ENCODE measurements around the gene RBM47. TPM values are rescaled to one million over a fixed set of nuclear protein-coding genes. Genes with fewer than 3 reads are reported as not detected.
"Not testable (repeated sequence)": the region's sequence is repeated elsewhere in the genome, so short reads cannot be mapped to it uniquely, and the experiment has no call there.

RBM47 gene
- total RNA-seq, 3 donors from 2014 or later = 66.6 to 151 (median 89.5) TPM

- Histone ChIP-seq H3K9me3 (no peaks in the 10 kb centered on the region), H3K27ac (no peak overlapping the region), H3K4me1 (no peaks in the 10 kb centered on the region), H3K36me3 (no peaks in the 10 kb centered on the region), H3K27me3 (no peaks in the 10 kb centered on the region), H3K4me3 (no peak overlapping the region)
- intact Hi-C loops (cut with DNase I; ENCODE audit: low total_unique reads) = no loop called here
- TF ChIP-seq POLR2A (IDR thresholded peaks at IDR 0.05) (no peak), CTCF (IDR thresholded peaks at IDR 0.05) (no peak), POLR2AphosphoS5 (IDR thresholded peaks at IDR 0.05) (no peak)
- DNase-seq (ENCODE audit: low spot score in 2 of 2) = no peak
Measured at GRCh38 chr4:40553995-40554394, 75.7 kb downstream of the RBM47 start.

GRCh38 chr4:40552536-40552935 lies 77.1 kb downstream of the RBM47 start:
- TF ChIP-seq POLR2AphosphoS5 (IDR thresholded peaks at IDR 0.05) (no peak), POLR2A (IDR thresholded peaks at IDR 0.05) (no peak), CTCF (IDR thresholded peaks at IDR 0.05) (no peak)

DNA sequence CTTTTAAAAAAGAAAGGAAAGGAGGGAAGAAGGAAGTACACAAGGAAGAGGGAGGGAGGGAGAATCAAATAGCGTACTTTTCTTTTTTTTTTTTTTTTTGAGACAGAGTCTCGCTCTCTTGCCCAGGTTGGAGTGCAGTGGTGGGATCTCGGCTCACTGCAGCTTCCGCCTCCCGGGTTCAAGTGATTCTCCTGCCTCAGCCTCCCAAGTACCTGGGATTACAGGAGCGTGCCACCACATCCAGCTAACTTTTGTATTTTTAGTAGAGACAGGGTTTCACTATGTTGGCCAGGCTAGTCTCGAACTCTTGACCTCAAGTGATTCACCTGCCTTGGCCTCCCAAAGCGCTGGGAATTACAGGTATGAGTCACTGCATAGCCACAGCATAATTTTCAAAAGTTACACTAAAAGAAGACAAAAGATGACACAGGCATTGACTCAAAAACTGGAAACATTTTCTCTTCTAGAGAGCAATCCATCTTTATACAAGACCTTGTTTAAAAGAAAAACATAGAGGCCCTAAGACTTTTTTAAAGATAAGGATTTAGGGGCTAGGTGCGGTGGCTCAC lies 78.0 kb downstream of the RBM47 start:
- H3K36me3 ChIP-seq; H3K9me3 ChIP-seq; DNase-seq (ENCODE audit: low spot score in 2 of 2); H3K4me1 ChIP-seq; intact Hi-C loops (cut with DNase I; ENCODE audit: low total_unique reads); H3K27me3 ChIP-seq: not testable (repeated sequence)
- Histone ChIP-seq H3K4me3 (peak overlapping the region; percentile 25 to 51 (median 39)), H3K27ac (peak overlapping the region; percentile 61 to 73)

More at GRCh38 chr4:40552536-40552935, 77.1 kb downstream of the RBM47 start:
- peak overlapping the region in 1 of 2 donors; percentile 73 for H3K27ac ChIP-seq
- no peak overlapping the region for H3K4me3 ChIP-seq
- H3K36me3 ChIP-seq = no peaks in the 10 kb centered on the region
- H3K9me3 ChIP-seq = no peaks in the 10 kb centered on the region
- no peaks in the 10 kb centered on the region for H3K27me3 ChIP-seq
- DNase-seq (ENCODE audit: low spot score in 2 of 2) = peak in 1 of 2 donors; percentile 20
- intact Hi-C loops (cut with DNase I; ENCODE audit: low total_unique reads) = no loop called here
- no peaks in the 10 kb centered on the region for H3K4me1 ChIP-seq

DNA sequence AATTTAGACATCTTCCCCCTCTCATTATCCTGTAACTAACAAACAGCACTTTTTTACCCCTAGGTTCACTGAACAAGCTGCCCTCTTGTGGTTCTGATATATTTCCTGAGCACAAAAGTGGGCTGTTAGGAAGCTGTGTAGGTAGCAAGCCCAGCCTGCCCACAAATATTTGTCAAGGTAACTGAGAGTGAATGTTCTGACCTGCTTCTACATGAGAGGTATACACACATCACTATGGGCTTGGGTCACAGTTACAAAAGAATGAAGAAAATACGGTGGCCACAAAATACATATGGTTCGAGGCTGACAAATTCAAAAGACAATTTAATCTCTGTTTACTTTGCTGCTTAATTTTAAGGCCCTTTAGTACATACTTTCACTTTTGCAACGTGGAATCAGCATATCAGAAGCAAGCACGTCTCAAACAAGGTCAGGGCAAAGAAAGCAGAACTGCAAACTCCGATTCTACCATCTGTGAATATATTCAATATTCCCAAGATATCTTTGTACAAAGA lies 78.7 kb downstream of the RBM47 start:
- intact Hi-C loops (cut with DNase I; ENCODE audit: low total_unique reads) = no loop called here

DNA sequence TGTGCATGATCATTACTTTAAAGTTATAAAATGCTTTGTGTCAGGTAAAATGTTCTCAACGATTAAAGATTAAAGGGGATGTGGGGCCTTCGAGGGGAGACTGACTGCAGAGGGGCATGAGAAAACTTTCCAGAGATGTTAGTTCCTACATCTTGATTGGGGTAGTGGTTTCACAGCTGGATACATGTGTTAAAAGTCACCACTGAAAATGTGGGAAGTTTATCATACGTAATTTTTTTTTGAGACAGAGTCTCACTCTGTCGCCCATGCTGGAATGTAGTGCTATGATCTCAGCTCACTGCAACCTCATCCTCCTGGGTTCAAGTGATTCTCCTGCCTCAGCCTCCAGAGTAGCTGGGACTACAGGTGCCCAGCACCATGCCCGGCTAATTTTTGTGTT lies 79.5 kb downstream of the RBM47 start:
- intact Hi-C loops (cut with DNase I; ENCODE audit: low total_unique reads) = no loop called here
- no peak for DNase-seq (ENCODE audit: low spot score in 2 of 2)
- Histone ChIP-seq H3K36me3 (no peaks in the 10 kb centered on the region), H3K4me1 (no peaks in the 10 kb centered on the region), H3K27me3 (no peaks in the 10 kb centered on the region), H3K4me3 (no peak overlapping the region), H3K27ac (peak overlapping the region; percentile 30 to 73), H3K9me3 (no peaks in the 10 kb centered on the region)
- TF ChIP-seq CTCF (IDR thresholded peaks at IDR 0.05) (no peak), POLR2A (IDR thresholded peaks at IDR 0.05) (no peak), POLR2AphosphoS5 (IDR thresholded peaks at IDR 0.05) (no peak)

More for the DNA sequence above, 78.7 kb downstream of the RBM47 start:
- Histone ChIP-seq H3K4me1 (no peaks in the 10 kb centered on the region), H3K4me3 (peak overlapping the region; percentile 25 to 51 (median 39)), H3K36me3 (no peaks in the 10 kb centered on the region), H3K9me3 (no peaks in the 10 kb centered on the region), H3K27ac (peak overlapping the region; percentile 61 to 73), H3K27me3 (no peaks in the 10 kb centered on the region)
- TF ChIP-seq CTCF (IDR thresholded peaks at IDR 0.05) = peak in 1 of 3 donors; percentile 37
- TF ChIP-seq POLR2A (IDR thresholded peaks at IDR 0.05) = no peak
- peak in 1 of 2 donors; percentile 30 for DNase-seq (ENCODE audit: low spot score in 2 of 2)
